GM19468 (cell line): ENCODE measurements around the gene ARHGAP42.
"Not testable (repeated sequence)": the region's sequence is repeated elsewhere in the genome, so short reads cannot be mapped to it uniquely, and the experiment has no call there.

ENCODE experiments used
- ATAC-seq: cut with Tn5 transposase; IDR thresholded peaks from one replicate; pipeline ENCODE4 v1.9.1; 2021; ENCODE audit warnings: mild to moderate bottlenecking, moderate library complexity, moderate number of reproducible peaks; ENCODE audit not compliant: unreplicated experiment; ENCODE audit errors: extremely low read depth

Gene ARHGAP42, protein sequence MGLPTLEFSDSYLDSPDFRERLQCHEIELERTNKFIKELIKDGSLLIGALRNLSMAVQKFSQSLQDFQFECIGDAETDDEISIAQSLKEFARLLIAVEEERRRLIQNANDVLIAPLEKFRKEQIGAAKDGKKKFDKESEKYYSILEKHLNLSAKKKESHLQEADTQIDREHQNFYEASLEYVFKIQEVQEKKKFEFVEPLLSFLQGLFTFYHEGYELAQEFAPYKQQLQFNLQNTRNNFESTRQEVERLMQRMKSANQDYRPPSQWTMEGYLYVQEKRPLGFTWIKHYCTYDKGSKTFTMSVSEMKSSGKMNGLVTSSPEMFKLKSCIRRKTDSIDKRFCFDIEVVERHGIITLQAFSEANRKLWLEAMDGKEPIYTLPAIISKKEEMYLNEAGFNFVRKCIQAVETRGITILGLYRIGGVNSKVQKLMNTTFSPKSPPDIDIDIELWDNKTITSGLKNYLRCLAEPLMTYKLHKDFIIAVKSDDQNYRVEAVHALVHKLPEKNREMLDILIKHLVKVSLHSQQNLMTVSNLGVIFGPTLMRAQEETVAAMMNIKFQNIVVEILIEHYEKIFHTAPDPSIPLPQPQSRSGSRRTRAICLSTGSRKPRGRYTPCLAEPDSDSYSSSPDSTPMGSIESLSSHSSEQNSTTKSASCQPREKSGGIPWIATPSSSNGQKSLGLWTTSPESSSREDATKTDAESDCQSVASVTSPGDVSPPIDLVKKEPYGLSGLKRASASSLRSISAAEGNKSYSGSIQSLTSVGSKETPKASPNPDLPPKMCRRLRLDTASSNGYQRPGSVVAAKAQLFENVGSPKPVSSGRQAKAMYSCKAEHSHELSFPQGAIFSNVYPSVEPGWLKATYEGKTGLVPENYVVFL

GRCh38 chr11:100687054-100687629, at the start of gene ARHGAP42:
Gene ARHGAP42, plus strand, starts transcription at chr11:100687288. Its CDS starts 391 bp downstream, at chr11:100687679.
- peak; percentile 54 for ATAC-seq

DNA sequence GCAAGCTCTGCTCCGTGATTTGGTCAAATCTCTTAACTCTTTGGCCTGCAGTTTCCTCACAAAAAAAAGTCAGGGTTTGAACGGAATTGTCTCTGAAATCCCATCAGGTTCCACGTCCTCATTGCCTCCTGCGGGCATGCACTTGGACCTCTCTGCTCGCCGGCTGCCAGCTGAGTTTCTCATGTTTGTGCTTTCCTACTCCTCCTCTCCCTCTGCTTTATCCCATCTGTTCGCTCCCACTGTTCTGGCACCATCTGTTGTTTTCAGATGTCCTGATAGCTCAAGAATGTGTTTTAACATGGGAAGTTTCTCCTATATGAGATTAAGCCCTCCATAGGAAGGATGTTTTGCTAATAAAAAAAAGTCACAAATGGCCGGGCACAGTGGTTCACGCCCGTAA, 49.4 kb upstream of the ARHGAP42 start:
- ATAC-seq = no peak

DNA sequence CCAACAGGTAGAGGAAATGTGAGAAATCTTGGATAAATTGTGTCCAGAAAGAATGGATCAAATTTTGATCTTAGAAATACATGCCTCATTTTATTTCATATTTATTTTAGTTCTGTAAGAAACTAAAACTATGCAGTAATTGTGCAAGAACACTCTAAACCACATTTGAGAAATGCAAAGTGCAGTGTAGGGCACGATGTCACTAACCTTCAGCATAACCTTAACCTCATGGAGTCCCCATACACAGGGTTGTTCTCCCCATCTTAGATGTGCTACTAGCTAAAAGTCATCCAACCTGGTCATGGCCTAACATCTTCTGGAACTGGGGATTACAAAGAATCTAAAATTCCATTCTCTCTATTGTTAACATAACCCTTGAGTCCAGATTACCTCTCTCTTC, 48.4 kb upstream of the ARHGAP42 start:
- ATAC-seq = no peak

DNA sequence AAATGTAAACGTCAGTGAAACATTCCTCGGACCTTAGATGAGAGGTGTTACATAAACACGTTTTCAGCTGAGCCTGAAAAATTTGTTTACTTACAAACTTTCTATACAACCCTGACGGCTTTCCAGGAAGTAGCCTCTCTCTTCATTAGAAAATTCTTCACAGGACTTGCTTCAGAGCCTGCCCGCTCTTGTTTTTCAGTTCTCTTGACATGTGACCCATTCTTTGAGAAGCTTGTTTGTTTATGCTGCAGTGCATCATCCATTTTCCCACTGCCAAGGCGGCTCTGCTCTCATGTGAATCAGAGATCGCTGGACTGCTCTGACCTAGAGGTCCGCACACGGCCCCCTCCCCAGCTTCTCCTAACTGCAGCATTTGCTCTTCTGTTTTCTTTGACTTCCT, 47.9 kb upstream of the ARHGAP42 start:
- ATAC-seq = no peak

DNA sequence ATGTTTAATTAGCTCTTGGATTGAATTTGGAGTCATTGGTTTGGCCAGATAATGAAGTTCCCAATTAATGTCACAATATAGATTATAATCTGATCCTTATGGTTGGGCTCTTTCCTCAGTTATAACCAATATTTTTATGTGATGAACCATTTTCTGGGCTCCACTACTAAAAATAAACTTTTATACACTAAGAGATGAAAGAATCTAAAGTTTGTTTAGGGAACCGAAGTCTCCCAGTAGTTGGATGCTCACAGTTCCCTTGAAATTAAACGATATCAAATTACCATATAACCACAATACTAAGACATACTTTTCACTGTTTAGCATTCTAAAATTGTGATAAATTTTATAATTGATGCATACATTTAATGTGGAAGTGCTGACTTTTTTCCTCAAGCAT, 47.0 kb upstream of the ARHGAP42 start:
- ATAC-seq = no peak

- no peak for ATAC-seq
These were observed 46.4 kb upstream of the ARHGAP42 start for GRCh38 chr11:100640646-100641045.

GRCh38 chr11:100641456-100641855, 45.6 kb upstream of the ARHGAP42 start:
- no peak for ATAC-seq

GRCh38 chr11:100646545-100646944, 40.5 kb upstream of the ARHGAP42 start:
- no peak for ATAC-seq

DNA sequence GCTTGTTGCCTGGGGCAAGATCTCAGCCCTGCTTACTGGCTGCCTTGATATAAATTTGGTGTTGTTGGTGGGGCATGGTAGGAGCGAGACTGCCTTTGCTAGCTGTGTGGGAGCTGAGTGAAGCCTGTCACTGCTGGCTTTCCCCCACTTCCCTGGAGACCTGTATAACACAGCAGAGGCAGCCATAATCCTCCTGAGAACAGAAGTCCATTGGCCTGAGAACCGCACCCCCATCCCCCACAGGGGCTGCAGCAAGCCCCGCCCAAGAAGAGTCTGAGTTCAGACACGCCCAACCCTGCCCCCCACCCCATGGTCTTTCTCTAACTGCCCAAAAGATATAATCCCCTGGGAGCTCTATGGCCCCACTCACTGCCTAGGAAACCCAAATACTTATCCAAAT, 39.2 kb upstream of the ARHGAP42 start:
- no peak for ATAC-seq

GRCh38 chr11:100663583-100663982, 23.5 kb upstream of the ARHGAP42 start:
- ATAC-seq = no peak

- no peak for ATAC-seq
These were observed 23.1 kb upstream of the ARHGAP42 start for GRCh38 chr11:100663996-100664395.

GRCh38 chr11:100666816-100667215, 20.3 kb upstream of the ARHGAP42 start:
- ATAC-seq = not testable (repeated sequence)

GRCh38 chr11:100667449-100667848, 19.6 kb upstream of the ARHGAP42 start:
- ATAC-seq = no peak

DNA sequence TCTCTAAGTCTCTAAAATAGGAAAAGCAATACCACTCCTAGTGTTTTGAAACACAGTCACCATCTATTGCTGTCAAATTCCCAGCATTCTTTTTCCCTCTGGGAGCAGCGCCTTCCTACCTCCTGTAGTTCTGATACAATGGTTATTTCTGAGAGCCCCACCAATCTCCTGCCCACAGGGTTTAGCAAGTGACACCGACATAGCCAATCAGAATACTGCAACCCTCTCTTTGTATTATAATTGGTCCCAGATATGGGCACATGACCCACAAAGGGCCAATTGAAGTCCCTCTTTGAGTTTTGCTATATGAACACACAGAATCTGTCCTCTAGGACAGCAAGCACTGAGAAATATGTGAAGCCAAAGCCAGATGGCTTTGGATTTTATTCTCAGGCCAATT, 16.9 kb upstream of the ARHGAP42 start:
- ATAC-seq = no peak

- ATAC-seq = no peak
These were observed 15.6 kb upstream of the ARHGAP42 start for GRCh38 chr11:100671471-100671870.

DNA sequence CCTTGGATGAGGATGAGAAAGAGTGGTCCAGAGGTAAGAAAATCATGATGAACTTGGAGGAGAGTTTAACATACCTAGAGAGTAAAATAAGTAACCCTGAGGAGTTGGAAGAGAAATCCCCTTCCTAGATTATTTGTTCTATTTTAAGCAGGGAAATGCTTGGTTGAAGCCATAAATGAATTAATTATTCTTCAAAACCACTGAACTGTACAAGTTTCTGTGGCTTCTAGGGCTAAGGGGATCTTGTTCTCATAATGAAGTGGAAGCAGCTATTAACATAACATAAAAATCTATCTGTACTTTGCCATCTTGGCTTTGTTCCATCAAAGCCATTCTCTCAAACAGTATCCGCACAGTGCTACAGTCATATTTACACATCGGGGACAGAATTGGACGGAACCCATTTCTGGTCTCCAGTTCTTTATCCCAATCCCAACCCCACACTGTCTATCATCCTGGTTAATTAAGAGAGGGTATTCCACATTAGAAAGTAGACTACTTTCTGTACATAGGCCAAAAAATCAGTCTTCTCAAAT, 14.5 kb upstream of the ARHGAP42 start:
- no peak for ATAC-seq

- ATAC-seq = no peak
These were observed 14.0 kb upstream of the ARHGAP42 start for GRCh38 chr11:100673063-100673462.

DNA sequence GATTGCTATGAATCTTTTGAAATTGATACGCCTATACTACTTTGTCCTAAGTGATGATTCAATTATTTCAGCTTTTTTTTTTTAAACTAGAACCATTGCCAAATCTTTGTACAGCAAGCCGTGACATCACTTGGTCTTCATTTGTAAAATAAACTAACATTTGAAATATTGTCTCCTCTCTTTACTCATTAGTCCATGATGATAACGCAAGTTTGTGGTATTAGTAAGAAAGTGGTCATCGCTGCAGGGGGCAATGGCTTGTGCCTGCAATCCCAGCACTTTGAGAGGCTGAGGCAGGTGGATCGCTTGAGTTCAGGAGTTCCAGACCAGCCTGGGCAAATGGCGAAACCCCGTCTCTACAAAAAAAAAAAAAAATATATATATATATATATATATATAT, 12.9 kb upstream of the ARHGAP42 start:
- no peak for ATAC-seq

GRCh38 chr11:100675115-100675650, 11.9 kb upstream of the ARHGAP42 start:
- ATAC-seq = no peak

GRCh38 chr11:100676901-100677300, 10.2 kb upstream of the ARHGAP42 start:
- no peak for ATAC-seq
